RKO (cell line): ENCODE measurements around the gene FNDC3B.
A peak's percentile ranks its signal among the peaks of the same experiment; 100 is the strongest.
"Not testable (repeated sequence)": the region's sequence is repeated elsewhere in the genome, so short reads cannot be mapped to it uniquely, and the experiment has no call there.

ENCODE experiments used
- DNase-seq: peaks from one replicate; pipeline ENCODE4 v3.0.0-alpha.2; 2016; ENCODE audit warnings: low spot score

FNDC3B gene

GRCh38 chr3:172039436-172040077 is at the start of gene FNDC3B:
Gene FNDC3B, plus strand, starts transcription at chr3:172039578. Its CDS starts 72,902 bp downstream, at chr3:172112480.
- DNase-seq, result peak; percentile 93

GRCh38 chr3:171990239-171990638 is 49.1 kb upstream of the FNDC3B start:
- not testable (repeated sequence) for DNase-seq

GRCh38 chr3:171991166-171991565 is 48.2 kb upstream of the FNDC3B start:
- DNase-seq, result no peak

GRCh38 chr3:171994646-171995428 is 44.5 kb upstream of the FNDC3B start:
- no peak for DNase-seq

- no peak for DNase-seq
These were observed 43.9 kb upstream of the FNDC3B start for GRCh38 chr3:171995486-171995885.

- DNase-seq, result no peak
These were observed 43.1 kb upstream of the FNDC3B start for GRCh38 chr3:171996178-171996817.

- not testable (repeated sequence) for DNase-seq
These were observed 40.6 kb upstream of the FNDC3B start for GRCh38 chr3:171998731-171999130.

GRCh38 chr3:172001616-172002015 is 37.8 kb upstream of the FNDC3B start:
- not testable (repeated sequence) for DNase-seq

- DNase-seq, result no peak
These were observed 36.8 kb upstream of the FNDC3B start for GRCh38 chr3:172002512-172003078.

GRCh38 chr3:172003146-172003545 is 36.2 kb upstream of the FNDC3B start:
- DNase-seq, result no peak

GRCh38 chr3:172007065-172007370 is 32.4 kb upstream of the FNDC3B start:
- DNase-seq, result no peak

GRCh38 chr3:172009803-172010202 is 29.6 kb upstream of the FNDC3B start:
- DNase-seq, result no peak

- DNase-seq, result no peak
These were observed 26.6 kb upstream of the FNDC3B start for GRCh38 chr3:172012775-172013174.

- no peak for DNase-seq
These were observed 25.2 kb upstream of the FNDC3B start for GRCh38 chr3:172014145-172014544.

- DNase-seq, result no peak
These were observed 21.0 kb upstream of the FNDC3B start for GRCh38 chr3:172018364-172018763.

GRCh38 chr3:172020763-172021162 is 18.6 kb upstream of the FNDC3B start:
- no peak for DNase-seq

GRCh38 chr3:172021164-172021563 is 18.2 kb upstream of the FNDC3B start:
- no peak for DNase-seq

- DNase-seq, result no peak
These were observed 17.5 kb upstream of the FNDC3B start for GRCh38 chr3:172021859-172022258.

GRCh38 chr3:172023915-172024314 is 15.5 kb upstream of the FNDC3B start:
- DNase-seq, result no peak

GRCh38 chr3:172024679-172025078 is 14.7 kb upstream of the FNDC3B start:
- no peak for DNase-seq

- DNase-seq, result no peak
These were observed 9.8 kb upstream of the FNDC3B start for GRCh38 chr3:172029425-172030098.

- DNase-seq, result no peak
These were observed 9.2 kb upstream of the FNDC3B start for GRCh38 chr3:172030181-172030580.
